KOPT-K1 (cell line): ENCODE results near the gene MBP.

ENCODE experiments used
- H3K27ac ChIP-seq: fragments of 200-600 bp; sonication (generic); 2 replicates; pipeline ENCODE4 v1.5.1; 2016; ENCODE audit warnings: antibody characterized with exemption, mild to moderate bottlenecking, low read depth, low read length; ENCODE audit not compliant: poor library complexity, severe bottlenecking
- H3K36me3 ChIP-seq: fragments of 200-600 bp; sonication (generic); 2 replicates; pipeline ENCODE4 v1.5.1; 2017; ENCODE audit warnings: antibody characterized with exemption, mild to moderate bottlenecking, low read length, moderate library complexity; ENCODE audit not compliant: insufficient read depth
- H3K9me3 ChIP-seq: fragments of 200-600 bp; sonication (generic); 2 replicates; pipeline ENCODE4 v1.5.1; 2017; ENCODE audit warnings: antibody characterized with exemption, low read length, mild to moderate bottlenecking; ENCODE audit not compliant: insufficient read depth, poor library complexity, severe bottlenecking

The MBP gene

DNA sequence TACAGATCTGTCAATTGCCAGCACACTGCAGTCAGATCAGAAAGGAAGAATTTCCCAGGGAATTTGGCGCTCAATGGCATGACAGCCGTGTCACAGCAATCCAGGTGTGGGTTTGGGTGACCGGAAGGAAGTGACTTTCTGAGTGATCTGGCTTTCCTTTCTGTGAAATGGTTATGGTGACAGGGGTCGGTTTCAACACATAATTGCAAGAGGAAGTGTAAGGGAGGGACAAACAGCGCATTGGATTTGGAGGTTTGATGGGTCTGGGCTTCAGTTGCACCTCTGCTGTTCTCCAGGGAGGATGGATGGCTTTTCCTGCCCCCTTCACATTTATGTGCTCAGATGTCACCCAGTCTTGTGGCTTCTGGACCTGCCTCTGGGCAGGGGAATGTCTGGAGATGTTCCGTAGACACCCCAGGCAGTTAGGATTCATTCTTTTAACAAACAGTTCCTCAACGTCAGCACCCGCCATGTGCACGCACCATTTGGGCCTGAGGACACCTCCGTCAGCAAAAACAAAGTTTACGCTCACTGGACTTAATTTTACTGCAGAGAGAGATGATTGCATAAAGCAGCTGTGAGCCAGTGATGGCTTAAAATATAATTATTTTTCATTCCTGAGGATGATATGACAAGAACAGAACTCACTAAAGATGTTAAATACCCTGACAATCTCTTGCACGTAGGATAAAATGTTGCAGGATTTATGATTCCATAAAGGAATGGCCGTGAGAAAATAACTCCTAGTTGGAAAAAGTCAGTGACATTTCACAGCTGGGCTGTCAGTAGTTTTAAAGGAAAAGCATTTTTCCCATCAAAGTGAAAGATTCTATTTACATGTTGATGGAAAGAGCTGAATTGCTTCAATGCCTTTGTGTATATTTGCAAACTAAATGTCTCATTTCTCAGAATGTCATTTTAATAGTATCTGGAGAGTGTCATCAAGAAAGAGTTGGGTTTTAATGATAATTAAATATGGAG is 36.9 kb downstream of the MBP start:
- Histone ChIP-seq H3K27ac (peak overlapping the region; percentile 27), H3K36me3 (no peaks in the 10 kb centered on the region)

DNA sequence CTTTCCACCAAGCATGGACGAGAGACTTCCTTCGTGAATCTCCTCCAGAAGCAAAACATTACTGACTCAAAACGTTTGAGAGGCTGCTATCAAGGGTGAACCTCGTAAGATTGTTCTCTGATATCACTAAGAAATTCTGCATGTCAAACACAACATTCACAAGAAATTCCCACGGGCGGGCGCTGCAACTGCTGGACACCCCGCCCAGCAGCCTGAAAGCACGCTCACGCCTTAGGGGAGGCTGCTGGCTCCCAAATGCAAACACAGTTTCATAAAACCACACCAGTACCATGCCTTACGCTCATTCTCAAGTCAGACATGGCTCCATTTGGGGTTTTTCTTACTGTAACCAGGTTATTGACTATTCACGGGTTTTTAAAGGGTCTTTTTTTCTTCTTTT is 39.0 kb downstream of the MBP start:
- no peaks in the 10 kb centered on the region for H3K9me3 ChIP-seq
- no peaks in the 10 kb centered on the region for H3K36me3 ChIP-seq
- no peak overlapping the region for H3K27ac ChIP-seq

More for the DNA sequence above, 36.9 kb downstream of the MBP start:
- no peaks in the 10 kb centered on the region for H3K9me3 ChIP-seq

DNA sequence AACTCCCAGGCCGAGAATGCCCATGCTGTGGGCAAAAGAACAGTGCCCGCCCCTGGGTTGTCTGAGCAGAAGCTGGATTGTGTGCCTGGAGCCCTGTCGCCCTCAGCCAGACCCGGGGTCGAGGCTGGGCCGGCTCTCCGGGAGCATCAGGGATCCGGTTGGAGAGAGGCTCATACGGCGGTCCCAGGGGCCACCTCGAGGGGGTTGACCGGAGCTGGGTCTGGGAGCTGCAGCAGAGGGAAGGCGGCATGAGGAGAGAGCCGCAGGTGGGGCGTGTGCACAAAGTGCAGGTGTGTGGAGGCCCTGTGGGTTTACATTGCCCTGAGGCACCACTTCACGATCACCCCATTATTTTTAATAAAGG is 39.5 kb downstream of the MBP start:
- Histone ChIP-seq H3K27ac (peak overlapping the region; percentile 39), H3K36me3 (no peaks in the 10 kb centered on the region), H3K9me3 (no peaks in the 10 kb centered on the region)

DNA sequence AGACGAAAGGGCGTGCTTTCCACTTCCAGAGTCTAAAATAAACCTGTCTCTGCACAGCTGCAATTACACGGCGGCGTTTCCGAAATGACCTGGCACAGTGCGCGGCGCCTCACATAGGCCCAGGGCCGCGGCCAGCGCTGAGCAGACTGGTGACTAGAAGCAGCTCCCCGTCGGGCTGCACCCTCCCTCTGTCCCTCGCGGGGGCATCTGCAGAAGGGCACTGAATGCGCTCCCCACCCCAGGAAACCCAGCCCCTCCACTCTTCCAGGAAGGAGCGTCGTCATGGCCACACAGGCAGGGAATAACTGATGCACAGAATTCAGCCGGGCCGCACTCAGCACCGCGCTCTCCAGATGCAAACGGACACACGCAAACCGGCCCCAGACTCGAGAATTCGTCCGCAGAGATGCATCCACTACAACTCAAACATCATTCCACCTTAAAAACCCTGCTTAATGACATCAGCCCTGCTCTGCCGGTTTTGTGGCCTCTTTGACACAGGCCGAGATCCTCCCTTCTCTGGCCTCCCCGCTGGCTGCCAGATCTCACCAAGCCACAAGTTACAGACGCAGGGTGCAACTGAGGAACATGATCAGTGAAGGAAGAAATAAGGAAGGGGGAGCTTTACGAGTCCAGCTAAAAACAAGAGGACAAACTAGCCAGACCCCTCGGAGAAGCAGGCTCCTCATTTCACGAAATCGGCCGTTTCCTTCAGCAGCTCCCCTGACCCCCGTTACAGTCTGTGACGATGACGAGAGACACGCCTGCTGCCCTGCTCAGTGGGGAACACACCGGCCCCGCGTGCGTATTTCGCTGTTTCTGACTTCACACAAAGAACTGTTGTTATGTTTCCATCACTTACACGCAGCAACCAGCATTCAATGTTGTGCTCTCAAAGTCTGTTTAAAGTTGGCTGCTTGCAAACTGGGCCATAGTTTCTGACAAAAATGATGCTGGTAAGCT is 40.2 kb downstream of the MBP start:
- peak overlapping the region; percentile 39 for H3K27ac ChIP-seq
- H3K36me3 ChIP-seq, result no peaks in the 10 kb centered on the region
- H3K9me3 ChIP-seq, result no peaks in the 10 kb centered on the region

DNA sequence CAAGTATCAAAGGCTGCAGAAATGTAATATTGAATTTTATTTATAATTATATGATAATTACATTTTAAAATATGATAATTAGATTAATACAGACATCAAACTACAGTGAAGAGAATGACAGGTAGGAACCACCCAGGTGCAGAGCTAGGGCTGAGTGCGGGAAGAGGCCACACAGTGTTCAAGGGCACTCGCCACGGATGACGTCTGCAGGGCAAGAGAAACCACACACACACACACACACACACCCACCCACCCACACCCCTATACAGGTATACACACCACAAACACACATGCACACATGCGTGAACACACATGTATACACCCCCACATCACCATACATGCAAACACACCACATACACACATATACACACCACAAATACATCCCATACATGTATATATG is 41.2 kb downstream of the MBP start:
- Histone ChIP-seq H3K9me3 (peaks cover under 1% of the 10 kb centered on the region), H3K27ac (no peak overlapping the region), H3K36me3 (no peaks in the 10 kb centered on the region)

DNA sequence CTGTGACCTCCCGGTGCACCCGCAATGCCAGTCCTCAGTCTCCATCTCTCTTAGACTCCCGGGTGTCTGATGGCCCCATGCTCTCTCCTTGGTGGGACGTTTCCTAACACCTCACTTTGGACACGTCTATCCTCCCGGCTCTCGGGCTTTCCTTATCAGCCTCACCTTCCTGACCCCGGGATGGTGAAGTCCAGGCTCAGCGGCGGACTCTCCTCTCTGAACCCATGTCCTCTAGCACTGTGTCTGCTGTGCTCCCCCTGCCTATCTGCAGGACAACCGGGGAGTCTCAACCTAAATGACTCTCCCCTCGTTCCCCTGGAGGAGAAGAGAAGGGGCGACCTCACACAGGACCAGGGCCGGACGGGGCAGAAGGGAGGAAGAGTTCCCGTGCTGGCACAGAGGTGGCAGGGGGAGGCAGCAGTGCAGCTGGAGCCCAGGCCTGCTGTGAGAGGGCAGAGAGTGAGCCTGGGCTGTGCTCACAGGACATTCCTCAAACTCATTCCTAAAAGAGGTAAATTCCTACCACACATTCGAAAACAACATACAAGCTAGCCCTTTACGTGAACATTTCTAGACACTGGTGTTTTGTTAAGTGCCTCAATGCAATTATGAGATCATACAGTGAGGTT is 41.9 kb downstream of the MBP start:
- Histone ChIP-seq H3K9me3 (peaks cover 6% of the 10 kb centered on the region), H3K27ac (peak overlapping the region; percentile 23), H3K36me3 (no peaks in the 10 kb centered on the region)

DNA sequence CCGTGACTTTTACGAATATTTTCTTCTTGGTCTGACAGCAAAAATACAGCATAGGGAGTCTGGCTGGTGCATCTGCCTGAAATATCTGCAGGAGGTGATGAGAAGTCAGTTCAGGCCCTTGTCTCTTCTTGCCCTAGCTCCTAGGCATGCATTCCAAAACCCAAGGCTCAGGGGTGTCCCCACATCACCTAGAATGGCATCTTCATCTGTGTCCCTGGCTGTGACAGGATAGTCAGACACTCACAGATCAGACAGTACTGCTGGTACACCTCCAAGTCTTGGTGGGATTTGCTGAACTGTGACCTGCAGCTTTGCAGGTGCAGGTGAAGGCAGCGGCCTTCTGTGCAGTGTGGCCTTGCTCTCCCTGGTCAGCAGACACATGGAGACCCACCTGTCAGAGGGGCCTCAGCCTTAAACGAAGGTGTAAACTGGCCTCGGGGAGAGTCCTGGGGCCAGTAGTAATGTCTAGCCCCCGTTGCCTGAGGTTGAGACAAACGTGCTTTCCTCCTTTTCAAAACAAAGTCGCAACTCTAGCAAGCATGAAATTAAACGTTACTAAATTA is 42.8 kb downstream of the MBP start:
- Histone ChIP-seq H3K36me3 (no peaks in the 10 kb centered on the region), H3K27ac (no peak overlapping the region), H3K9me3 (peaks cover 6% of the 10 kb centered on the region)

DNA sequence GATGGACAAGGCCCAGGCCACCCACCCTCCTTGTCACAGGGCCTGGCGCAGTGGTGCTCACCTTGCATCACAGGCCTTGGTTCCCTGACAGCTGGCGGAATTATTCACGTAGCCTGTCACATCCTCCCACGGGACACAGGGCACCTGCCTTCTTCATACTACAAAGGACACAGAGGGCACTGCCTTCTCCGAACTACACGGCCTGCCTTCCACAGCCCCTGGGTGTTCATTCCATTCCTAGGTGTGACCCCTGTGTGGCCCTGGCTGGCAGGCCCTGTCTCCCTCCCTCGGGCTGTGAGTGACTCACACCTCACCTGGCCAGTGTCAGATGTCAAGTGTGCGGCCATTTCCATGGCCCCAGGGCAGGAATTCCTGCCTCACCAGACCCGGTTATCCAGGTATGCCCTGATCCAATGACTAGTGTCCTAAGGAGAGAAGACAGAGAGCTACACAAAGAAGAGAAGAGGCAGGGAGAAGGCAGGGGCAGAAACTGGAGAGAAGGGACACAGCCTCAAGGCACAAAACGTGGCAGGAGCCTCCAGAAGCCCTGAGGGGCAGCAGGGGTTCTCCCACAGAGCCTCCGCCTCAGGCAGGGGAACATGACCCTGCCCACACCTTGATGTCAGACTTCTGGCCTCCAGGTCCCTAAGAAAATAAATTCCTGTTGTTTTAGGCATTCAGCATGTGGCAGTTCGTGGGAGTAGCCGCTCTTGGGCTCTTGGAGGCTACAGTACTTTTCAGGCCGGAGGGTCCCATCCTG is 43.4 kb downstream of the MBP start:
- Histone ChIP-seq H3K27ac (no peak overlapping the region), H3K36me3 (no peaks in the 10 kb centered on the region)

DNA sequence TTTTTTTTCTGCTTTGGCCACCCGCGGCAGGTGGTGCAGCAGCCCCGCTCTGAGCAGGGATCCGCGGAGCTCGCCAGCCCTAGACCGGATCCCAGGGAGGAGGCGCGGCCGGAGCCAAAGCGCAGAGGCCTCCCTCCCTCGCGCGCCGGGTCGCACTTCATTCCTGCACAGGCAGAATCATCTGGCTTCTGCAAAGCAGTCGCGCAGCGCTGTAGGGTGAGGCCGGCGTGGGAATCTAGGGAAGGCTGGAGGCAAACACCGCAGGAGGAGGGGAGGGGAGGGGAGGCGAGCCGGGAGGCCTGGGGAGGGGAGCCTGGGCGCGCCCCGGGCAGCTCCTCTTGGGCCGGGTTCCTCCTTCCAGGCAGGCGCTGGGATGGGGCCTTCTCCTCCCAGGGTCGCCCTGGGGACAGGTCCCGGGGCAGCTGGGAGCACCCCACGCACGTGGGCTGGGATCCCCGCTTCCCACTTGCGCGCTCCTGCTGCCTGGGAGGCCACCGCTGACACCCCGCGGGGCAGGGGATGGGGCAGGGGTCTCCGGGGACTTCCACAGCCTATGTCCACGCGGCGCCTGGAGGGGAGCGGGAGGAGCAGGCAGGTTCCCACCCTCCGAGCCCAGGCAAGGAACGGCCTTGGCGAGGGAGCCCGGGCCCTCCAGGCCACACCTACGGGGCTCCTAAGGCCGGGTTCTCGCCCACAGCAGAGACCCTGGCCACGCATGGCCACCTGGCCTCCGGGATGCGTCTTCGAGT is 45.0 kb downstream of the MBP start:
- Histone ChIP-seq H3K27ac (no peak overlapping the region), H3K9me3 (peaks cover 9% of the 10 kb centered on the region)

More for the DNA sequence above, 43.4 kb downstream of the MBP start:
- peaks cover 6% of the 10 kb centered on the region for H3K9me3 ChIP-seq

DNA sequence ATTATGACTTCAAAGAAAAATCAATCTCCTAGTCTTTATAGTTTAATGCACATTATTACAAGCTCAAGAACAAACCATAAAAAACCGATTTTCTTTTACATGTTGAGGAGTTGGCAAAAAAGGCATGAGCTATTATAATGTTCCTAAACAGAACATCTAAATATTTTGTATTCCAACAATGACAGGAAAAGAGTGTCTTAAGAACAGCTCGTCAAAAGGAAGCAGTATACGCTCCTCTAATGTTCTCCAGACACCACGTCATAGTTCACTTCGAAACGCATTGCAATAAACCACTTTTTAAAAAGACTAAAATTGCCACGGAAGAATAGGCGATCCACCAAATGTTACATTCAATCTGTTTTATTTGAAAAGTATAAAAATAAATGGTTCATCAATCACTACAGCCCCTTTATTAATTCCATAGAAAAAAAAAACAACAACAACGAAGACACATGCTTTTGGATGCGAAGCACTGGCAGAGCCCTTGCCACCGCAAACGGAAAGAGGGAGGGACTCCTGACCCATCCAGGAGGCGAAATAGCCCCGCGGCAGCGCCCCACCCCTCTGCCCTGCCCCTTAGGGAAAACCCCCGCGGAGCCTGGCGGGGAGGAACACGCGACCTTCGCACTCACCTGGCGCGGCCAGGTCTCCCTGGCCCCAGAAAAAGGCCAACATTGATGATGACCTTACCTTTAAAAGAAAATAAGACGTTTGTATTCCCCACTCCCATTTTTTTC is 45.8 kb downstream of the MBP start:
- Histone ChIP-seq H3K27ac (no peak overlapping the region), H3K9me3 (peaks cover 12% of the 10 kb centered on the region), H3K36me3 (no peaks in the 10 kb centered on the region)

More for the DNA sequence above, 45.0 kb downstream of the MBP start:
- H3K36me3 ChIP-seq, result no peaks in the 10 kb centered on the region

DNA sequence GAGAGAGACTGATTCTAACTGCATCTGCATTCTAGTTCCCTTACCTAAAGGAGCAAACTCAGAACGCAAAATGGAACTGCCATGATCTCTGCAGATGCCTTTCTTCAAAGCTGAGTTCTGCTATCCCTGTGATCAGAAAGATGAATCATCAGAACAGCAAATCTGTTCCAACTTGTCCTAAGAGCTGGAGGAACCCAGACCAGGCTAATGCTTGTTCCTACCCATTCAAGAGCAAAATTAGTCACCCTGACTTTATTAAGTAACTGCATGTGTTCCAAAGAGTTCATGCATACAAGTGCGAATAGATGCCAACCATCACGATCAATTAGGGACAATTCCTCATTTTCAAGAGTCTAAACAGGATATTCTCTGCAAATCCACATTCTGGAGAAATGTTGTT is 46.5 kb downstream of the MBP start:
- peaks cover 12% of the 10 kb centered on the region for H3K9me3 ChIP-seq
- no peak overlapping the region for H3K27ac ChIP-seq
- H3K36me3 ChIP-seq, result no peaks in the 10 kb centered on the region

DNA sequence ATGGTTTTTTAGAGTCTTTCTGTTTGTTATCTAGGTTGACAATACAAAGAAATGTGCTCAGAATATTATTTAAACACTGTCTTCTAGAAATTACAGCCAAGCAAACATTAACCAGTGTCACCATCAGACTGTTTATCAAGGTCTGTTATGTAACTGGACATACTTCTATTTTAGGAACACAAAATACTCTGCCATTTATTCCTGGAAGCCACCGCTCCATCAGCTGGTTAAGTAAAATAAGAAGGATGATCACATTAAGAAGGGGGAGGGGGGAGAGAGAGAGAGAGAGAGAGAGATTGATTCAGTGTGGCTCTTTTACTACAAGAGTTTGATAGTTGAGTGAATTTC is 47.9 kb downstream of the MBP start:
- Histone ChIP-seq H3K27ac (no peak overlapping the region), H3K9me3 (peaks cover 12% of the 10 kb centered on the region), H3K36me3 (no peaks in the 10 kb centered on the region)

DNA sequence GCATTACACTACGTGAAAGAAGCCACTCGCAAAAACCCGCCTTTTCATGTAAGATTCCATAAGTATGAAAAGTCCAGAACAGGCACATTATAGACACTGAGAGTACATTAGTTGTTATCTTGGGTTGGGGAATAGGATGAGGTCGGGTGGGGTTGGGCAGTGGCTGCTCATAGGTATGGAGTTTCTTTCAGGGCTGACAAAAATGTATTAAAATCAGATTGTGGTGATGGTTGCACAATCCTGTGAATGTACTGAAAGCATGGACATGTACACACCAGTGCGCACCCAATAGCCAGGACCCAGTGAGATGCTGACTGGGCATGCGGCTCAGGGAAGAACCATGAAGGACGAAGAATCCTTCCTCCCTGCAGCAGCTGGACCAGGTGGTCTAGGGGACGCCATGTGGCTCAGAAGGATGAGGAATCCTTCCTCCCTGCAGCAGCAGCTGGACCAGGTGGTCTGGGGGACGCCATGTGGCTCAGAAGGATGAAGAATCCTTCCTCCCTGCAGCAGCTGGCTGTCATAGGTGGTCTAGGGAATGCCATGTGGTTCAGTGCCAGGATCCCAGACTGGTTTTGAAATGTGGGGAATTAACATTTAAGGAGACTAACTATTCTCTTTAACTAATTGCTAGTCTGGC is 50.1 kb downstream of the MBP start:
- Histone ChIP-seq H3K27ac (no peak overlapping the region), H3K36me3 (no peaks in the 10 kb centered on the region)

More for the DNA sequence above, 50.1 kb downstream of the MBP start:
- H3K9me3 ChIP-seq, result peaks cover 12% of the 10 kb centered on the region
